ENCODE data around the gene FIBCD1. TPM values are rescaled to one million over a fixed set of nuclear protein-coding genes. Genes with fewer than 3 reads are reported as not detected.

The FIBCD1 gene
- total and polyA plus RNA-seq, 2 experiments from 2014 or later = 4.4 to 5.6 TPM

GRCh38 chr9:130971294-130971849 is 32.3 kb upstream of the FIBCD1 start:
- Histone ChIP-seq H3K4me1 (ENCODE audit: insufficient read depth) (no peaks in the 10 kb centered on the region), H4K20me1 (replicated peaks; ENCODE audit: insufficient read depth) (no peaks in the 10 kb centered on the region), H3K79me2 (replicated peaks; ENCODE audit: insufficient read depth) (no peaks in the 10 kb centered on the region), H3K4me2 (no peak overlapping the region), H3K27ac (ENCODE audit: low read depth) (no peak overlapping the region), H3K27me3 (ENCODE audit: insufficient read depth) (no peaks in the 10 kb centered on the region), H3K9me2 (ENCODE audit: insufficient read depth) (no peaks in the 10 kb centered on the region), H3F3A (replicated peaks; ENCODE audit: low read depth) (no peaks in the 10 kb centered on the region), H2AFZ (no peak overlapping the region), H3K4me3 (no peak overlapping the region), H3K36me3 (ENCODE audit: insufficient read depth) (no peaks in the 10 kb centered on the region)
- H3K9me3 Mint-ChIP-seq = no peaks in the 10 kb centered on the region
- ATAC-seq (no peak), DNase-seq (ENCODE audit: low spot score) (no peak)
- TF ChIP-seq CTCF (conservative IDR thresholded peaks at IDR 0.05; ENCODE audit: low read depth in 2 of 2) (no peak), JUNB (IDR thresholded peaks at IDR 0.05; ENCODE audit: unreplicated experiment) (no peak), ZNF462 (CRISPR knock-in tag; IDR thresholded peaks at IDR 0.05) (no peak), NANOG (IDR thresholded peaks at IDR 0.05; ENCODE audit: borderline replicate concordance) (no peak), EZH2phosphoT487 (IDR thresholded peaks at IDR 0.05; ENCODE audit: unreplicated experiment) (no peak), REST (IDR thresholded peaks at IDR 0.05; ENCODE audit: unreplicated experiment) (no peak), STAT1 (IDR thresholded peaks at IDR 0.05; ENCODE audit: unreplicated experiment) (no peak), POLR2AphosphoS5 (IDR thresholded peaks at IDR 0.05; ENCODE audit: low read depth) (no peak), ZNF331 (CRISPR knock-in tag; IDR thresholded peaks at IDR 0.05; ENCODE audit: low read depth) (no peak), CREB1 (CRISPR knock-in tag; IDR thresholded peaks at IDR 0.05; ENCODE audit: low read depth) (no peak), ETS1 (IDR thresholded peaks at IDR 0.05) (no peak)
- H3K27ac Mint-ChIP-seq = no peak overlapping the region
- no peaks in the 10 kb centered on the region; the same call in 2 of the 3 replicates for H3K36me3 Mint-ChIP-seq (ENCODE audit: low read depth)
- peaks cover 9% of the 10 kb centered on the region; the same call in 2 of the 3 replicates for H3K4me1 Mint-ChIP-seq
- H3K4me3 Mint-ChIP-seq = no peak overlapping the region
- peaks cover 6% of the 10 kb centered on the region for H3K27me3 Mint-ChIP-seq (ENCODE audit: insufficient read depth, low read depth, poor library complexity)

Data from GM23338 (cell line).